ENCODE measurements around the gene PTPRE.

GRCh38 chr10:127888521-127889312 lies 18.2 kb upstream of the PTPRE start:
- no peak for TF ChIP-seq POLR2A (IDR thresholded peaks at IDR 0.05)
- no peak for TF ChIP-seq EP300 (IDR thresholded peaks at IDR 0.05)
- TF ChIP-seq CTCF (IDR thresholded peaks at IDR 0.05) = no peak
